GM23338 (cell line): ENCODE data around the gene FBLN5. TPM values are rescaled to one million over a fixed set of nuclear protein-coding genes. Genes with fewer than 3 reads are reported as not detected.

ENCODE experiments used
- ATAC-seq: fragments of 200-7000 bp; cut with Tn5 transposase; 3 replicates; pipeline ENCODE4 v1.9.1; 2020
- DNase-seq: peaks from one replicate; pipeline ENCODE4 v3.0.0-alpha.2; 2015; ENCODE audit warnings: low spot score
- H2AFZ ChIP-seq: fragments of 200-600 bp; sonication (generic); 2 replicates; pipeline ENCODE4 v1.8.0; 2016; ENCODE audit warnings: antibody characterized with exemption, mild to moderate bottlenecking, moderate library complexity
- H3F3A ChIP-seq: fragments of 200-600 bp; sonication (generic); replicated peaks from 2 replicates; pipeline ENCODE4 v1.8.0; 2017; ENCODE audit warnings: antibody characterized with exemption, mixed run types, low read depth
- H3K27ac ChIP-seq: fragments of 200-600 bp; sonication (generic); 2 replicates; pipeline ENCODE4 v1.6.1; 2016; ENCODE audit warnings: low read depth
- H3K27me3 ChIP-seq: fragments of 200-600 bp; sonication (generic); 2 replicates; pipeline ENCODE4 v1.8.0; 2016; ENCODE audit warnings: mild to moderate bottlenecking, mixed run types, moderate library complexity; ENCODE audit not compliant: insufficient read depth
- H3K36me3 ChIP-seq: fragments of 200-600 bp; sonication (generic); 2 replicates; pipeline ENCODE4 v1.8.0; 2016; ENCODE audit warnings: mild to moderate bottlenecking; ENCODE audit not compliant: insufficient read depth
- H3K4me1 ChIP-seq: fragments of 200-600 bp; sonication (generic); 2 replicates; pipeline ENCODE4 v1.8.0; 2016; ENCODE audit warnings: mild to moderate bottlenecking, moderate library complexity; ENCODE audit not compliant: insufficient read depth
- H3K4me2 ChIP-seq: fragments of 200-600 bp; sonication (generic); 2 replicates; pipeline ENCODE4 v1.7.1; 2017; ENCODE audit warnings: mixed run types
- H3K4me3 ChIP-seq: fragments of 200-600 bp; sonication (generic); 2 replicates; pipeline ENCODE4 v1.6.1; 2016; ENCODE audit warnings: mixed run types
- H3K79me2 ChIP-seq: fragments of 200-600 bp; sonication (generic); replicated peaks from 2 replicates; pipeline ENCODE4 v1.8.0; 2017; ENCODE audit warnings: mild to moderate bottlenecking; ENCODE audit not compliant: insufficient read depth
- H3K9me2 ChIP-seq: fragments of 200-600 bp; sonication (generic); 2 replicates; pipeline ENCODE4 v1.8.0; 2017; ENCODE audit not compliant: insufficient read depth
- H4K20me1 ChIP-seq: fragments of 200-600 bp; sonication (generic); replicated peaks from 2 replicates; pipeline ENCODE4 v1.8.0; 2017; ENCODE audit warnings: mild to moderate bottlenecking; ENCODE audit not compliant: insufficient read depth
- H3K27ac Mint-ChIP-seq: 2 replicates; pipeline ENCODE4 v1.8.0; 2020; ENCODE audit warnings: inconsistent platforms, mild to moderate bottlenecking, moderate library complexity, mixed read lengths
- H3K27me3 Mint-ChIP-seq: 3 replicates; pipeline ENCODE4 v1.8.0; 2022; ENCODE audit warnings: low read depth, mild to moderate bottlenecking, moderate library complexity, mixed read lengths, inconsistent platforms; ENCODE audit not compliant: insufficient read depth, poor library complexity
- H3K36me3 Mint-ChIP-seq: 3 replicates; pipeline ENCODE4 v1.8.0; 2021; ENCODE audit warnings: low read depth, mild to moderate bottlenecking, inconsistent platforms, moderate library complexity, mixed read lengths
- H3K4me1 Mint-ChIP-seq: 3 replicates; pipeline ENCODE4 v1.8.0; 2020; ENCODE audit warnings: mild to moderate bottlenecking, inconsistent platforms, mixed read lengths
- H3K4me3 Mint-ChIP-seq: 3 replicates; pipeline ENCODE4 v1.8.0; 2021; ENCODE audit warnings: moderate library complexity, mild to moderate bottlenecking, inconsistent platforms, mixed read lengths
- H3K9me3 Mint-ChIP-seq: 3 replicates; pipeline ENCODE4 v1.8.0; 2020; ENCODE audit warnings: moderate library complexity, mild to moderate bottlenecking, inconsistent platforms, mixed read lengths
- JUNB ChIP-seq: IDR thresholded peaks from one replicate; pipeline ENCODE4 v1.6.1; 2016; ENCODE audit warnings: antibody characterized with exemption; ENCODE audit not compliant: unreplicated experiment
- NANOG ChIP-seq: IDR thresholded peaks from 2 replicates; pipeline ENCODE4 v1.6.1; 2016; ENCODE audit warnings: antibody characterized with exemption, borderline replicate concordance
- ZNF462 ChIP-seq: fragments of 250-450 bp; sonication (Bioruptor Pico); IDR thresholded peaks from 2 replicates; pipeline ENCODE4 v1.5.0; 2020; ENCODE audit warnings: mild to moderate bottlenecking, moderate library complexity
- polyA plus RNA-seq: library from polyadenylated mRNA; unstranded; fragments of >200 nt; fragmentation: Nextera tagmentation; extraction: Ambion mirVana; gene quantifications from 2 replicates; pipeline ENCODE4 v1.2.1, GENCODE V29; 2016
- total RNA-seq: library from RNA; depleted of rRNA; stranded (reverse); fragments of >200 nt; shearing (Covaris generic); gene quantifications from 2 replicates; pipeline ENCODE4 v1.2.3, GENCODE V29; 2014

FBLN5 gene
- total and polyA plus RNA-seq, 2 experiments from 2014 or later, result 4.3 to 4.9 TPM

- TF ChIP-seq ZNF462 (CRISPR knock-in tag) (no peak), JUNB (no peak)
Measured at GRCh38 chr14:91897106-91897701, 50.3 kb downstream of the FBLN5 start (continued).

GRCh38 chr14:91896419-91896818 lies 51.1 kb downstream of the FBLN5 start:
- H3K4me2 ChIP-seq, result no peak overlapping the region
- ATAC-seq, result no peak
- H3K27ac ChIP-seq, result no peak overlapping the region
- DNase-seq, result no peak
- H3K4me3 Mint-ChIP-seq, result no peak overlapping the region
- H3K27me3 ChIP-seq, result no peaks in the 10 kb centered on the region
- H3K4me1 ChIP-seq, result peaks cover 3% of the 10 kb centered on the region; the same call in 1 of the 2 replicates
- H3K36me3 ChIP-seq, result no peaks in the 10 kb centered on the region
- H3F3A ChIP-seq, result no peaks in the 10 kb centered on the region; the same call in 1 of the 2 replicates
- H3K4me1 Mint-ChIP-seq, result peaks cover 10% of the 10 kb centered on the region
- no peak overlapping the region for H2AFZ ChIP-seq
- H3K9me2 ChIP-seq, result peaks cover 1% of the 10 kb centered on the region; the same call in 1 of the 2 replicates
- H3K36me3 Mint-ChIP-seq, result no peaks in the 10 kb centered on the region
- H4K20me1 ChIP-seq, result no peaks in the 10 kb centered on the region
- H3K4me3 ChIP-seq, result no peak overlapping the region
- TF ChIP-seq ZNF462 (CRISPR knock-in tag) (no peak), NANOG (no peak)
- no peak overlapping the region for H3K27ac Mint-ChIP-seq
- H3K79me2 ChIP-seq, result no peaks in the 10 kb centered on the region
- H3K27me3 Mint-ChIP-seq, result peaks cover 8% of the 10 kb centered on the region
- no peaks in the 10 kb centered on the region for H3K9me3 Mint-ChIP-seq
